HG03439 (cell line): ENCODE results near the gene MOB3B.

Experiments
- ATAC-seq: cut with Tn5 transposase; IDR thresholded peaks from one replicate; pipeline ENCODE4 v1.9.1; 2021; ENCODE audit warnings: mild to moderate bottlenecking, moderate library complexity; ENCODE audit not compliant: unreplicated experiment

The MOB3B gene

DNA sequence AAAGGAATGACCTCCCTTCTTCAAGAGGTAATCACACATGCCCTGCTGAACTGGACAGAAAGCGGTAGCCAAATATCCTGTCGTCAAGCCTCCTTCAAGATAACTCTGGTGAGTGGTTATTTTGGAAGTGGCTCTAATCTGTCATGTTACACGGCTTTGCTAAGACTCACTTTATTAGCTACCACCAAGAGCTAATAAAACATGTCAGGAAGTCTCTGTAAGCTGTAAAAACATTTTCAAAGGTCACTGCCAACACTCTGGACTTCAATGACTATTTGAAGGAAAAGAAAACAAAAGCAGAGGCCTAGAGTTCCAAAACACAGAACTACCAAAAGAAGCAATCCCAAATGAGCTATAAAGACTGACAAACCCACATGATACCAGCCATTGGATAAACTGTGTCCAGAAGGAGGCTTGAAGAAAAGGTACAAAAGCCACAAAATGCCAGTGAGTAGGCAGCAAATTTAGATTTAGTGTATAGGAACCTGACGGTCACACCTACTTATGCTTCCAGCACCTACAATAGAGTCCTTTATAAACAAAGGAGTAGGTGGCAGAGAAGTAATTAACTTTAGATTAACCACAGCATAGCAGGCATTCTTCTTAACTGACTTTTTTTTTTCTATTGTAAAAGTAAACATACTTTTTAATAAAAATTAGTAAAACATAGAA, 135.3 kb downstream of the MOB3B start:
- ATAC-seq: no peak

DNA sequence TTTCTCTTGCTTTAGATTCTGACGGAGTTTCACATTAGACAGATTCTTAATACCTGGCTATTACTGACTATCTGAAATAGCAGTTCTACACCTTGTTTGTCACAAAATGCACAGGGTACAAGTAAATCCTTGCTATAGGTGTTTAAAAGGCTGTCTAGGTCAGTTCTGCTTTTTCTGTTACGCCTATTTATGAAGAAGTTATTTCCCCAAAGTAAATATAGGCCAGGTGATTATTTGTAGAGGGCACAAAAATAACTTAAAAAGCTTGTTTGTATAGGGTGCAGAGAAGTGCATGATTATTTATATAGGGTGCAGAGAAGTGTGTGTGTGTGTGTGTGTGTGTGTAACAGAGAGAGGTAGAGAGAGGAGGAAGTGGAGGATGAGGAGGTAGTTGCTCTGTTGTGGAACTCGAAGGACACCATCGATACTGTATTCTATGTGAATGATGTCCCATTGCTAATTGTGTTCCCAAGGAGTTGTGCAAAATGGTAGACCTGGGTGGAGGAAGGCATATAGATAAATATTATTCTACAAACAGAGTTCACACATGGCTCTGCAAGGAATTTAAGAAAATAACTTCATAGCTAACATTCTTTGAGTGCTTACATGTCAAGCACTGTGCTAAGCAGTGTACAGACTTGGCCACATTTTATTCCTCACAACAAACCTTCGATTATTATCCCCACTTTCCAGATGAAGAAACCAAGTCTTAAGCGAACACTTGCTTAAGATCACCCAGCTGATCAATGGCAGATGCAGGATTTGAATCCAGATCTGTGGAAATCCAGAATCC, 136.4 kb downstream of the MOB3B start:
- no peak for ATAC-seq

DNA sequence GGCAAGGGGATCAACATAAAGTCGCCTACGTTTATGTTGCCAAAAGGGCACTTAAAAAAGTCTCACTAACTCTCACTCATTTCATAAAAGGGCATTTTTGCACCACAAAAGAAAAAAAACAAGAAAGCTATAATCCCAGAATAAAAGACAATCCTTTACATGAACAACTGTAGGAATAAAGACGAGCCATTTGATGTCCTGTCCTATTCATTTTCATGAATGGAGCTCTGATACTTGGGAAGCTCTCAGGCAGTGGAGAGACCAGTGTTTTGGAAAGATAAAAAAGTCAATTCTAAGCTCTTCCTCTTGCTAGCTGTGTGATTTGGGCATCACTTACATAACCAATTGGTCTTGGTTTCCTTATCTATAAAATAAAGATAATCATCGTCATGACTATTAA, 137.2 kb downstream of the MOB3B start:
- no peak for ATAC-seq

DNA sequence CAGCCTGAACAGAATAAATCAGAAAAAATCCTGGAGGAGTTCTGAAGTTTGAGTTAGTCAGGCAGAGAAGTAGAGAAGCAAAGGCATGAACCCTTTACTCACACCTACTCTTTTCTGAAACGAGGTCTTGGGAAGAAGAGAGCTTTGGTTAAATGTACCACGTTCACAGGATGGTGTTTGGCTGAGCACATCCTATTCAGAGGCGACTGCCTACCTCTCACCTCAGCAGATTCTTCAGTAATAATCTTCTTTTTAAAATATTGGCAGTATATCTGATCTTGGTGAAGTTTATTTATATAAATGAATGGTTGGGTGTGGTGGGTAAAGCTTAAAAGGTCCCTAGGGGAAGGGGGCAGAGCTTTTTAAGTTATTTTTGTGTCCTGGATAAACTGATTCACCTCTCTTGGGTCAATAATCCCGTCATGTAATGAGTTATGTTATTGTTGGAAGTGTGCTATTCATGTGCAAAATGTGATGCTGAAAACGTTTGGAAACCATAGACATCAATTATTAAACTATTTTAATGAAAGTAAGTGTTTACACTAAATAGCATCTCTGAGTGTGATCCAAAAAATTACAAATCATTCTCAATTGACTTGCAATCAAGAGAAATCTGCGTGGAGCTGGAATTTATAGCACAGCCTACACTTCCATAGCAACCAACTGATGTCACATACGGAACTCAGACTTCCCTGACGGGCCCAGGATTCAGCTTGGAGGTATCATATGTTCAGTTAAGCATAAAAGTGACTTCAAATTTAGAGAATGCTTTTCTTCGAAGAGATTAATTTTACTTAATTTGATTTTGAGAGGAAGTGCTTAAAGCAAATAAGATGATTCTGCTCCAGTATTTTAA, 138.3 kb downstream of the MOB3B start:
- ATAC-seq: no peak

GRCh38 chr9:27388150-27388549, 141.5 kb downstream of the MOB3B start:
- ATAC-seq: no peak

DNA sequence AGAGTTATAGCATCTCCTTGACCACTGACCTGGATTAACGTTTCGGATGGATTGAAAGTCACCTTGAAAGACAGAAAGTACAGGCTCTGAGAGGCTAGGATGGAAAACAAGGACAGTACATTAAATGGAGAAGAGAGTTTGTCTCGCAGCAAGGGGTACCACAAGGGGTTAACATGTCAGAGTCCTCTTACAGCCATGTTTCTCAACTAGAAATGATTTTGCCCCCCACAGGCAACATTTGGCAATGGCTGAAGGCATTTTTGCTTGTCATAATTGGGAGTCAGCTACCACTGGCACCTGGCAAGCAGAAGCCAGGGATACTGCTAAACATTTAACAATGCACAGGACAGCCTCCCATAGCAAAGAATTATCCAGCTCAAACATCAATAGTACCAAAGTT, 141.9 kb downstream of the MOB3B start:
- no peak for ATAC-seq

DNA sequence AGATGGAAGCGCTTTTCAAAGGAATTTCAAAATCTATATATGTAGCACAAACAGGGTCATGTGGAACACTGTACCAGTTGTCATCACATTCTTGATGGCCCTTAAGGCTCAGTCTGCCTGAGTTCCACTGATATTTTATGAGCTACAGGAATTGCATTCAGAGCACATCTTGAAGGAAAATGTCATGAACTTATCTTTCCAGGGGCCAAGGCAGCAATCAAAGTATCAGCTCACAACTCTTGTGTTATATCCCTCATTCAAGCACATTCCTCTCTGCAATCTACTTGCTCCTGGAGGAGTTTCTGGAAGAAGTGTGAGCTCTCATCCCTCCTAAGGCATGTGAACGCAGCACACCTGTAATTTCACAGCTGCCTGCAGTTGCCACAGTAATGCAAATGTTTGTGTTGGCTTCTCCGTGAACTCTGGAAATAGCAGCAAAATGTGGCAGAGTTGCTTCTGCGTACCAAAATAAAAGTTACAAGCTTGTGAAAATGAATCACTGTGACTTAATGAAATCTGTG, 143.0 kb downstream of the MOB3B start:
- ATAC-seq: no peak

DNA sequence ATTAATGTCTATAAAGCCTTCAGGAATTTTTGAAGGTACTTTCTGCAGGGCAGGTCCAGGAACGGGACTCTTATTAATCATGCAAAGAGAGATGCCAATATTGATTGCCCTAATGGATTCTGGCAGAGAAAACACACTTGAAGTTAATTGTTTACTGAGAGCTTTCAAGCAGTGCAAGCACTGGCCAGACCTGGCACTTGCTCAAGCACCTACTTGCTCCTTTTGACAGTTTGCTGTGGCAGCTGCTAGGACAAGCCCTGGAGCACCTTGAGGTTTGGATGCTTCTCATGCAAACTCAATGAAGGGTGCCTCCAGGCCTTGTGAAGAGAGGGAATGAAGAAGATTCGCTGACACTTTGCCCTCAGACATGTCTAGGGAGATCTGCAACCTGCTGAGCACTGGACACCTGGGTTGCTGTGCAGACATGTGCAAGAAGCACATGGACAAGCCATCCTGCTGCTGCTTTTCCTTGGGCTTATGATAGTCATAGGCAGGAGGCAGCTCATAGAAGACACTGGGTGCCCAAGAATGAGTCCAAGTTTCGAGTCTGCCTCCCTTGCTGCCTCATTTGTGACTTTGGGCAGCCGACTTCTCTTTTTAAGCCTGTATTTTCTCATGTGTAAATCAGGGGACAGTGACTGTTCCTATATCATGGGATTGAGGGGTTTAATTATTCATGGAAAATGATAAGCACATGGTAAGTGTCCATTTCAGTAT, 143.8 kb downstream of the MOB3B start:
- no peak for ATAC-seq

DNA sequence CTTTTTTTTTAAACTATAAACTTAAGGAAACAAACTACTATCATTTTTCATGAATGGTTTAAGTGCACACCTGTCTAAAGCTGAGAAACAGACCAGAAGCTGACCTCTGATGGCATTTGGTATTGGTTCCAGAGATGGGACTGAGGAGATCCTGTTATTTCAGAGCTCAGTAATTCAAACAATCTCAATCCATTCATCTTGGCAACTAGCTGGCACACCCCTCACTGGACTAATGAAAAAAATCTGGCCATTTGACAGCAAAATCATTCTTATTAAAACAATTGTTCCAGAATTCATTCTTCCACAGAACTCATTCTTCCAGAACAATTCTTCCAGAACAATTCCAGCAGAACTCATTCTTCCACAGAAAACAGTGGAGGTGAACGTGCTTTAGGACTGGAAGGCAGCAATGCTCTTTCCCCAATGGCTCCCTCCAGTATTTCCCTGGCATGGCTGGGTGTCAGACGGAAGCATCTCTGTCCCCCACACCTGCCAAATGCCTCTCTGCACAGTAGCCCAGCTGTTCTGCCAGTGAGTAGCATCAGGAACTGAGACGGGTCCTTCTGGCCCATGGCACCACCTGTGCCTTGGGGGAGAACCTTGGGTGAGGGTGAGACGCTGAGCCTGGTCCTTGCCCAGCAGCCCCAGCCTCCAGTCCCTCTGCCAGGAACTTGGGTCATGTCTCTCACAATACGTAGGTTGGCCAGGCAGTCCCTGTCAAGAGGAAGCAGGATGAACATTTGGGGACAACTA, 145.2 kb downstream of the MOB3B start:
- no peak for ATAC-seq

- no peak for ATAC-seq
These were observed 146.1 kb downstream of the MOB3B start for GRCh38 chr9:27383524-27383923.

- ATAC-seq: no peak
These were observed 146.6 kb downstream of the MOB3B start for GRCh38 chr9:27382975-27383374.

DNA sequence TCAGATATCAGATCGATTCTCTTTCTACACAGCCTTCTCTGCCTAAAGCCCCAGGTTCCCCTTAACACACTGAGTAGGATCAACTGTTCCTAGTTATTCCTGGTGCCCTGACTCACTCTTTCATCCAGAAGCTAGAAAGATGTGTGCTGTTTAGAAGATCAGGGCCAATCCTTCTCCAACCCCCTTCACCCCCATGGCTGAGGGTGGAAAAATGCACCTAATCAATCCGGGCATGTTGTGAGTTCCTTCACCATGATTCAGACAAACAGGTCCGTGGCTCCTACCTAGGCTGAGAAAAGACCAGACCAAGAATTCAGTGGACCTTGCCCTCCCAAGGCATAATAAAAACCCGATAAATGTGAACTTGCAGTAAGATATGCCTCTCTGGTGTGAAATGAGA, 147.3 kb downstream of the MOB3B start:
- no peak for ATAC-seq

DNA sequence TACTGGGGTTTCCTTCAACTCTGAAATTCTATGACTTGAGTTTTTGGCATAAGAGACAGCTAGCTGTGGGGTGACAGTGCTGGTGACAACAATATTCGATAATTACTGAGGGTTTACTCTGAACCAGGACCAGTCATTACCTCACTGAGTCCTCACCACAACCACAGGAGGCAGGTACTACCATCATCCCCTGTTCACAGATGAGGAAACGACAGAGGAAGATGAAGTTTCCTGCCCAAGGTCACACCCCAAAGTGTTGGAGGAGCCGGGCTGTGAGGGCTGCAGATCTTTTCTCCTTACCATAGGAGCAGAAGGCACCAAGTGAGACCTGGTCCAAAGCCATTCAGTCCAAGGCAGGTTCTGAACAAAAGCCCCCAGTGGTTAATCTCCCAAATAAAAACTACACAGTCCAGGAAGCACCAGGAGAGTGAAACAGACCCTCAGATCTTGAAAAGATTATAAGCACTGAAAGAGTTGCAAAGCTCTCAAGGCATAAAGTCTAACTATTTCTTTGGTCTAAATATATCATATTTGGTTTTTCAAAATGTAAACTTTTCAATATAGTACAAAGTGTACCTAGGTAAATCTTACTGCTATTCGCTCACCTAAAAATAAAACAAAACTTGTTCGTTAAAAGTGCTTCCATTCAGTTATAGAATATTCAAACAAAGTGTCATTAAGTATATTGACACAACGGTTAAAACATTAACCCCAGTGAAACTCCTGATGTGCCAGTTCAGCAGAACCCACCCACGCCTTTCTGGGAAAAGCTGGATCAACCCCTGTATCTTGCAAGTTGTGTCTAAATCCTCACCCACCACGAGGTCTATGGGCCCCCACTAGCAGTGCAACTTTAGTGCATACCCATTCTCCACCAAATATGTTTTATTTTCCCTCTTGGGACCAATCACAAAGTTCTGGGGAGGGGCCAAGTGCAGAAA, 150.0 kb downstream of the MOB3B start:
- no peak for ATAC-seq

GRCh38 chr9:27377811-27378456, 151.7 kb downstream of the MOB3B start:
- ATAC-seq: peak; percentile 86

DNA sequence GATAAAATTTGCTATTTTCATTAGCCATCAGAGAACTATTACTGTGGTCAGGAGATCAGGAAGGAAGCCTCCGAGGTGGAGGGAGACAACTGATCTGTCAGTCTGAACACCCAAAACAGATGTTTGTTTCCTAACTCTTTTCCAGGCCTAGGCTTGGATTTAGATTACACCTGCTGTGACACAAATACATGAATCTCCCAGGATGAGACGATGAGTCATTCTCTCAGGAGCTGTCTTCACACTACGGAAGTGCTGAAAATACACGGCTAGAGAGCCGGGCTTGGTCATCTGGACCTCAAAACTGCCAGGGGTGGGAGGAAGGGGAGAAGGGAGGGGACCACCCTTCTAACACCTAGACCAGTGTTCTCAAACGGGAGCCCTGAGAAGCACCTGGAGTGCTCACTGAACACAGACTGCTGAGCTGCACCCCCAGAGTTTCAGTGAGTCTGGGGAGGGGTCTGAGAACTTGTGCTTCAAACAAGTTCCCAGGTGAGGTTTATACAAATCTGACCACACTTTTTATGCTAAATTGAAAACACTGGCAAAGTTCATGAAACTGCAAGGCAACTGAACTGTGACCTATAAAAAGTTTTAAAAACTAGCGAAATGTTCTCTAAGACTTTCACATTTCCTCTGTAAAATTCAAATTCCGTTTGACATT, 152.3 kb downstream of the MOB3B start:
- ATAC-seq: no peak

GRCh38 chr9:27373851-27374250, 155.8 kb downstream of the MOB3B start:
- no peak for ATAC-seq

GRCh38 chr9:27372615-27373014, 157.0 kb downstream of the MOB3B start:
- no peak for ATAC-seq

GRCh38 chr9:27371382-27371781, 158.2 kb downstream of the MOB3B start:
- no peak for ATAC-seq
